Sigmoid colon (tissue), 4 donors: ENCODE data around the gene RAET1G.

Experiments used
- POLR2A ChIP-seq, 2 donors: fragments of 450-650 bp; IDR thresholded peaks; one replicate each; pipeline ENCODE4 v1.6.1; 2016; ENCODE audit warnings: antibody characterized with exemption in 2 of 2, mild to moderate bottlenecking in 2 of 2, moderate library complexity in 2 of 2
- POLR2AphosphoS5 ChIP-seq, 4 donors: sonication (generic); formaldehyde crosslinking; IDR thresholded peaks; one replicate each; pipeline ENCODE4 v1.6.1; 2017; ENCODE audit warnings: antibody characterized with exemption in 4 of 4
- TF ChIP-seq, protein P1 (sequence below), 4 experiments: fragments of 450-650 bp in 3 of 4; fragments of 200-600 bp in 1 of 4; IDR thresholded peaks; one replicate each; pipeline ENCODE4 v1.5.1; 2016 to 2019; ENCODE audit warnings: antibody characterized with exemption in 4 of 4, mild to moderate bottlenecking in 3 of 4, moderate library complexity in 2 of 4

DNA sequence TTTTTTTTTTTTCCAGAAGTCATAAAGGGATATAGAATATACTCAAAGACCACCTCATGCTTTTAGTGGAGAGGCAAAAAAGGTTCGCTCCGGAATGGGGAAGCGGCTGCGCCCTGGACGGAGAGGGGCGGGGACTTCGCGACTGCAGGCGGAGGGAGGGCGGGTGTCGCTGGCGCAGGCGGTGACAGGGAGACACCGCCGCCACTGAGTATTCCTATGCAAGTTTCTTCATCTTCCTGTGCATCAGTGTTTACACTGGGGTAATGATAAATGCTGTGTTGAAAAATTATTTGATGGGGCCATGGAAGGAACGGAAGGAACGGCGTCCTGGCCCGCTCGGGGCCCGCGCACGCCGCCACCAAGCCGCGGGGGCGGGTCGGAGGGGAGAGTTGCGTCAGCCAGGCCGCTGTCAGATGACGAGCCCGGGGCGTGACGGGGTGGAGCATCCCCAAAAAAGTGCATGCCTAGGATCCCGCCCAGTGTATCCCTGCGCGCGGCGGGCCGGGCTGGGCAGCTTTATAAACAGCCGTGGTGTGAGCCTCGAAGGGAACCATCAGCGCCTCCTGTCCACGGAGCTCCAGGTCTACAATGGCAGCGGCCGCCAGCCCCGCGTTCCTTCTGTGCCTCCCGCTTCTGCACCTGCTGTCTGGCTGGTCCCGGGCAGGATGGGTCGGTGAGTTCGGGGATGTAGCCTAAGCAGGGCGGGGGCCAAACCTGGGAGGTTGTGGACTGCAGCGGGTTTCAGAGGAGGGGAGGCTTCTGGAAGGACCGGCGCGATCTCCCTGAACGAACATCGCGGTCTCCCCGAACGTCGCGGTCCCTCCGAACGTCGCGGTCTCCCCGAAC, 40.8 kb upstream of the RAET1G start, which contains the start of gene ULBP1:
- TF ChIP-seq, protein P1, sequence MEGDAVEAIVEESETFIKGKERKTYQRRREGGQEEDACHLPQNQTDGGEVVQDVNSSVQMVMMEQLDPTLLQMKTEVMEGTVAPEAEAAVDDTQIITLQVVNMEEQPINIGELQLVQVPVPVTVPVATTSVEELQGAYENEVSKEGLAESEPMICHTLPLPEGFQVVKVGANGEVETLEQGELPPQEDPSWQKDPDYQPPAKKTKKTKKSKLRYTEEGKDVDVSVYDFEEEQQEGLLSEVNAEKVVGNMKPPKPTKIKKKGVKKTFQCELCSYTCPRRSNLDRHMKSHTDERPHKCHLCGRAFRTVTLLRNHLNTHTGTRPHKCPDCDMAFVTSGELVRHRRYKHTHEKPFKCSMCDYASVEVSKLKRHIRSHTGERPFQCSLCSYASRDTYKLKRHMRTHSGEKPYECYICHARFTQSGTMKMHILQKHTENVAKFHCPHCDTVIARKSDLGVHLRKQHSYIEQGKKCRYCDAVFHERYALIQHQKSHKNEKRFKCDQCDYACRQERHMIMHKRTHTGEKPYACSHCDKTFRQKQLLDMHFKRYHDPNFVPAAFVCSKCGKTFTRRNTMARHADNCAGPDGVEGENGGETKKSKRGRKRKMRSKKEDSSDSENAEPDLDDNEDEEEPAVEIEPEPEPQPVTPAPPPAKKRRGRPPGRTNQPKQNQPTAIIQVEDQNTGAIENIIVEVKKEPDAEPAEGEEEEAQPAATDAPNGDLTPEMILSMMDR (IDR thresholded peaks at IDR 0.05), result no peak
- TF ChIP-seq POLR2A (IDR thresholded peaks at IDR 0.05), result no peak
- TF ChIP-seq POLR2AphosphoS5 (IDR thresholded peaks at IDR 0.05), result peak in 3 of 4 donors; percentile 23 to 86 (median 27)
